ENCODE measurements around the gene PCBP3. TPM values are rescaled to one million over a fixed set of nuclear protein-coding genes. Genes with fewer than 3 reads are reported as not detected.
A peak's percentile ranks its signal among the peaks of the same experiment; 100 is the strongest.

Gene PCBP3
- polyA plus RNA-seq, 1 donor (not counting 4 experiments of a cell fraction or from before 2014, with no cell fraction given): 0.25 TPM

GRCh38 chr21:45982758-45983648 lies 339.5 kb downstream of the PCBP3 start:
- Histone ChIP-seq H3K27ac (ENCODE audit: control insufficient read depth, insufficient read depth, low read length) (no peak overlapping the region), H2AFZ (ENCODE audit: control insufficient read depth, low read length) (no peak overlapping the region), H3K36me3 (ENCODE audit: control insufficient read depth in 2 of 2, extremely low read depth in 1 of 2, insufficient read depth in 2 of 2, low read length in 2 of 2) (no peaks in the 10 kb centered on the region), H3K4me3 (ENCODE audit: control insufficient read depth in 2 of 3, extremely low read depth in 1 of 3, insufficient read depth in 2 of 3, low read depth in 1 of 3, low read length in 3 of 3) (peak overlapping the region in 1 of 3 experiments; percentile 51), H3K4me1 (ENCODE audit: control insufficient read depth, extremely low read depth, insufficient read depth, low read length) (peaks cover 5% of the 10 kb centered on the region), H4K20me1 (ENCODE audit: control insufficient read depth, extremely low read depth, insufficient read depth, low read length) (no peaks in the 10 kb centered on the region), H3K9me1 (ENCODE audit: control insufficient read depth, extremely low read depth, insufficient read depth, low read length) (no peaks in the 10 kb centered on the region), H3K79me2 (ENCODE audit: control insufficient read depth, insufficient read depth, low read length) (no peaks in the 10 kb centered on the region), H3K27me3 (ENCODE audit: control insufficient read depth, extremely low read depth, insufficient read depth, low read length) (peaks cover 21% of the 10 kb centered on the region), H3K9ac (ENCODE audit: control insufficient read depth, extremely low read depth, insufficient read depth, low read length) (no peak overlapping the region), H3K9me3 (ENCODE audit: control insufficient read depth, low read depth, low read length) (no peaks in the 10 kb centered on the region), H3K4me2 (ENCODE audit: control insufficient read depth, extremely low read depth, insufficient read depth, low read depth, low read length) (no peak overlapping the region)
- no peak for DNase-seq (ENCODE audit: low read depth, low spot score)
- FAIRE-seq: no peak
- TF ChIP-seq CTCF (optimal IDR thresholded peaks at IDR 0.05 in 1 of 3, IDR thresholded peaks at IDR 0.05 in 1 of 3, conservative IDR thresholded peaks at IDR 0.05 in 1 of 3; ENCODE audit: extremely low read depth in 1 of 3, insufficient read depth in 2 of 3, low read length in 3 of 3) (no peak), EZH2 (IDR thresholded peaks at IDR 0.05; ENCODE audit: low read length) (no peak)
- dilution Hi-C loops (cut with MboI; ENCODE audit: extremely low pct_ligation_motif_present, low sequenced_read_pairs): no loop called here

GRCh38 chr21:45983649-45983965 lies 340.1 kb downstream of the PCBP3 start:
- no peaks in the 10 kb centered on the region for H3K9me3 ChIP-seq (ENCODE audit: control insufficient read depth, low read depth, low read length)
- no peaks in the 10 kb centered on the region for H4K20me1 ChIP-seq (ENCODE audit: control insufficient read depth, extremely low read depth, insufficient read depth, low read length)
- no peak overlapping the region for H3K27ac ChIP-seq (ENCODE audit: control insufficient read depth, insufficient read depth, low read length)
- peaks cover 21% of the 10 kb centered on the region for H3K27me3 ChIP-seq (ENCODE audit: control insufficient read depth, extremely low read depth, insufficient read depth, low read length)
- H3K36me3 ChIP-seq (ENCODE audit: control insufficient read depth in 2 of 2, extremely low read depth in 1 of 2, insufficient read depth in 2 of 2, low read length in 2 of 2): no peaks in the 10 kb centered on the region
- dilution Hi-C loops (cut with MboI; ENCODE audit: extremely low pct_ligation_motif_present, low sequenced_read_pairs): no loop called here
- DNase-seq (ENCODE audit: low read depth, low spot score) (no peak), FAIRE-seq (no peak)
- H3K4me1 ChIP-seq (ENCODE audit: control insufficient read depth, extremely low read depth, insufficient read depth, low read length): peaks cover 5% of the 10 kb centered on the region
- no peak overlapping the region for H3K4me3 ChIP-seq (ENCODE audit: control insufficient read depth in 2 of 3, extremely low read depth in 1 of 3, insufficient read depth in 2 of 3, low read depth in 1 of 3, low read length in 3 of 3)
- H3K79me2 ChIP-seq (ENCODE audit: control insufficient read depth, insufficient read depth, low read length): no peaks in the 10 kb centered on the region
- H3K4me2 ChIP-seq (ENCODE audit: control insufficient read depth, extremely low read depth, insufficient read depth, low read depth, low read length): no peak overlapping the region
- no peak overlapping the region for H2AFZ ChIP-seq (ENCODE audit: control insufficient read depth, low read length)
- H3K9ac ChIP-seq (ENCODE audit: control insufficient read depth, extremely low read depth, insufficient read depth, low read length): no peak overlapping the region
- TF ChIP-seq CTCF (optimal IDR thresholded peaks at IDR 0.05 in 1 of 3, IDR thresholded peaks at IDR 0.05 in 1 of 3, conservative IDR thresholded peaks at IDR 0.05 in 1 of 3; ENCODE audit: extremely low read depth in 1 of 3, insufficient read depth in 2 of 3, low read length in 3 of 3) (no peak), EZH2 (IDR thresholded peaks at IDR 0.05; ENCODE audit: low read length) (no peak)
- no peaks in the 10 kb centered on the region for H3K9me1 ChIP-seq (ENCODE audit: control insufficient read depth, extremely low read depth, insufficient read depth, low read length)
